H1 (cell line): ENCODE results near the gene DHH. TPM values are rescaled to one million over a fixed set of nuclear protein-coding genes. Genes with fewer than 3 reads are reported as not detected.
"Not testable (repeated sequence)": the region's sequence is repeated elsewhere in the genome, so short reads cannot be mapped to it uniquely, and the experiment has no call there.

ENCODE experiments used
- CTCF ChIA-PET: fragments of 300-600 bp; sonication (Branson Sonifier 250); formaldehyde crosslinking; loops from one replicate; lab custom pipeline; 2021; ENCODE audit not compliant: partially characterized antibody; lab: Charles Lee
- POLR2A ChIA-PET: fragments of 300-600 bp; sonication (Branson Sonifier 250); formaldehyde crosslinking; loops from one replicate; lab custom pipeline; 2021; ENCODE audit warnings: inconsistent platforms; ENCODE audit not compliant: partially characterized antibody; lab: Charles Lee
- DNase-seq, 2 experiments: peaks; one replicate each; pipeline versions ENCODE4 v3.0.0 to v3.0.0-alpha.2; 2010 to 2022; ENCODE audit warnings: low spot score in 2 of 2, low read depth in 1 of 2, mixed read lengths in 1 of 2
- FAIRE-seq: peaks from 2 replicates; lab custom pipeline; 2011; peaks lifted over from hg19 to GRCh38; lab: Jason Lieb, UNC
- H2AFZ ChIP-seq: 2 replicates; pipeline ENCODE4 v1.8.1; 2012; ENCODE audit warnings: low read length, inconsistent platforms
- H2AK5ac ChIP-seq: 2 replicates; pipeline ENCODE4 v1.6.1; 2013; ENCODE audit warnings: low read depth, low read length
- H2BK120ac ChIP-seq: replicated peaks from 2 replicates; pipeline ENCODE3; 2013; ENCODE audit warnings: low read depth, low read length, inconsistent platforms
- H2BK12ac ChIP-seq: 2 replicates; pipeline ENCODE4 v1.6.1; 2013; ENCODE audit warnings: low read depth, low read length
- H2BK15ac ChIP-seq: 2 replicates; pipeline ENCODE4 v1.6.1; 2013; ENCODE audit warnings: low read length
- H2BK20ac ChIP-seq: 2 replicates; pipeline ENCODE4 v1.6.1; 2013; ENCODE audit warnings: low read length
- H2BK5ac ChIP-seq: 2 replicates; pipeline ENCODE4 v1.6.1; 2013; ENCODE audit warnings: low read depth, low read length
- H3K14ac ChIP-seq: 2 replicates; pipeline ENCODE4 v1.6.1; 2013; ENCODE audit warnings: inconsistent platforms; ENCODE audit not compliant: insufficient read length
- H3K18ac ChIP-seq: 2 replicates; pipeline ENCODE4 v1.6.1; 2013; ENCODE audit warnings: low read length; ENCODE audit errors: extremely low read depth
- H3K23ac ChIP-seq: 2 replicates; pipeline ENCODE4 v1.6.1; 2013; ENCODE audit warnings: inconsistent platforms; ENCODE audit not compliant: insufficient read length
- H3K23me2 ChIP-seq: 2 replicates; pipeline ENCODE4 v1.6.1; 2013; ENCODE audit warnings: low read depth, low read length
- H3K27ac ChIP-seq: 2 replicates; pipeline ENCODE4 v1.6.1; 2011; ENCODE audit warnings: low read depth, low read length, inconsistent platforms
- H3K27me3 ChIP-seq, 4 experiments: replicated peaks in 1 of 4; 1 replicate in 1 of 4; 2 replicates in 3 of 4; pipeline versions ENCODE4 v1.6.1 to v1.8.1; 2011 to 2013; ENCODE audit warnings: low read length in 3 of 4, mild to moderate bottlenecking in 3 of 4, inconsistent platforms in 2 of 4, mixed read lengths in 2 of 4, moderate library complexity in 1 of 4; ENCODE audit not compliant: control insufficient read depth in 3 of 4, insufficient read depth in 3 of 4; ENCODE audit errors: extremely low read depth in 1 of 4
- H3K36me3 ChIP-seq, 4 experiments: 2 replicates each; pipeline versions ENCODE4 v1.6.1 to v1.8.1; 2011 to 2013; ENCODE audit warnings: mild to moderate bottlenecking in 4 of 4, low read length in 3 of 4, moderate library complexity in 2 of 4, control low read depth in 1 of 4, inconsistent platforms in 1 of 4; ENCODE audit not compliant: insufficient read depth in 4 of 4, control insufficient read depth in 2 of 4
- H3K4ac ChIP-seq: replicated peaks from 2 replicates; pipeline ENCODE3; 2013; ENCODE audit warnings: low read length, low read depth, mixed read lengths, inconsistent platforms; ENCODE audit not compliant: insufficient read length
- H3K4me1 ChIP-seq, 4 experiments: replicated peaks in 1 of 4; 1 replicate in 1 of 4; 2 replicates in 3 of 4; pipeline versions ENCODE4 v1.6.1 to v1.8.1; 2011 to 2013; ENCODE audit warnings: low read length in 3 of 4, inconsistent platforms in 2 of 4, mixed read lengths in 1 of 4; ENCODE audit not compliant: insufficient read depth in 4 of 4, control insufficient read depth in 3 of 4
- H3K4me2 ChIP-seq, 2 experiments: 2 replicates each; pipeline versions ENCODE4 v1.6.1 to v1.8.1; 2011 to 2013; ENCODE audit warnings: low read depth in 2 of 2, low read length in 2 of 2, control low read depth in 1 of 2, inconsistent platforms in 1 of 2, mild to moderate bottlenecking in 1 of 2; ENCODE audit not compliant: insufficient read depth in 1 of 2
- H3K4me3 ChIP-seq, 4 experiments: fragments of 200-600, 300-600 bp in 1 of 4; sonication (generic), shearing (Covaris generic), sonication (Bioruptor Twin) in 1 of 4; 2 replicates each; pipeline versions ENCODE4 v1.5.1 to v1.8.1; 2011 to 2016; ENCODE audit warnings: low read length in 4 of 4, low read depth in 3 of 4, control low read depth in 2 of 4, inconsistent platforms in 2 of 4, mild to moderate bottlenecking in 2 of 4, mixed read lengths in 1 of 4, moderate library complexity in 1 of 4; ENCODE audit not compliant: insufficient read depth in 2 of 4; ENCODE audit errors: extremely low read depth in 1 of 4
- H3K56ac ChIP-seq: replicated peaks from 2 replicates; pipeline ENCODE3; 2013; ENCODE audit warnings: low read depth, mild to moderate bottlenecking, mixed read lengths, low read length, inconsistent platforms; ENCODE audit not compliant: insufficient read length
- H3K79me1 ChIP-seq: 2 replicates; pipeline ENCODE4 v1.6.1; 2013; ENCODE audit warnings: low read depth, low read length, control low read depth
- H3K79me2 ChIP-seq, 2 experiments: 2 replicates each; pipeline versions ENCODE4 v1.6.1 to v1.8.1; 2012 to 2013; ENCODE audit warnings: low read length in 2 of 2, mild to moderate bottlenecking in 2 of 2, inconsistent platforms in 1 of 2; ENCODE audit not compliant: insufficient read depth in 2 of 2, control insufficient read depth in 1 of 2
- H3K9ac ChIP-seq, 4 experiments: replicated peaks in 1 of 4; 1 replicate in 1 of 4; 2 replicates in 3 of 4; pipeline versions ENCODE4 v1.6.1 to v1.8.1; 2011 to 2013; ENCODE audit warnings: low read depth in 3 of 4, low read length in 3 of 4, control low read depth in 2 of 4, mild to moderate bottlenecking in 2 of 4, moderate library complexity in 2 of 4, inconsistent platforms in 1 of 4; ENCODE audit errors: extremely low read depth in 1 of 4
- H3K9me3 ChIP-seq, 2 experiments: 2 replicates each; pipeline versions ENCODE4 v1.6.1 to v1.8.1; 2012 to 2013; ENCODE audit warnings: mild to moderate bottlenecking in 2 of 2, moderate library complexity in 2 of 2, control low read depth in 1 of 2, inconsistent platforms in 1 of 2, low read depth in 1 of 2, low read length in 1 of 2, mixed read lengths in 1 of 2; ENCODE audit not compliant: insufficient read depth in 2 of 2
- H4K20me1 ChIP-seq, 2 experiments: replicated peaks in 1 of 2; 2 replicates each; pipeline versions ENCODE3 to v1.8.1; 2011 to 2013; ENCODE audit warnings: inconsistent platforms in 2 of 2, low read length in 2 of 2, mild to moderate bottlenecking in 1 of 2; ENCODE audit not compliant: insufficient read depth in 2 of 2, control insufficient read depth in 1 of 2
- H4K5ac ChIP-seq: 2 replicates; pipeline ENCODE4 v1.6.1; 2013; ENCODE audit warnings: low read length, low read depth, mixed read lengths, inconsistent platforms; ENCODE audit not compliant: insufficient read length
- H4K8ac ChIP-seq: 2 replicates; pipeline ENCODE4 v1.8.0; 2013; ENCODE audit warnings: mild to moderate bottlenecking, moderate library complexity, low read length, inconsistent platforms; ENCODE audit not compliant: insufficient read depth; ENCODE audit errors: extremely low read depth
- H4K91ac ChIP-seq: replicated peaks from 2 replicates; pipeline ENCODE3; 2013; ENCODE audit warnings: low read length, mixed read lengths, inconsistent platforms; ENCODE audit not compliant: insufficient read length
- POU5F1 ChIP-seq: IDR thresholded peaks from 2 replicates; pipeline ENCODE4 v1.6.1; 2011; ENCODE audit warnings: low read depth, mild to moderate bottlenecking, low read length, moderate library complexity
- WGBS, 2 experiments: shearing (Covaris generic) in 1 of 2; methylation state at CpG; one replicate each; pipeline versions ENCODE4 v1.1.6 to v1.1.7; 2013 to 2015; ENCODE audit warnings: low lambda C conversion rate in 2 of 2, mixed read lengths in 2 of 2, inconsistent platforms in 1 of 2, low coverage in 1 of 2, missing lambda C conversion rate in 1 of 2; ENCODE audit not compliant: insufficient replicate concordance in 2 of 2, insufficient coverage in 1 of 2, insufficient read length in 1 of 2; ENCODE audit errors: extremely low coverage in 1 of 2, missing lambda C conversion rate in 1 of 2; 5-methylcytosine and 5-hydroxymethylcytosine counted together
- polyA plus RNA-seq, 7 experiments: library from polyadenylated mRNA; depleted of rRNA in 3 of 7; stranded (reverse) in 5 of 7; unstranded in 2 of 7; fragments of >200 nt in 5 of 7; fragments of 200-250 nt in 2 of 7; gene quantifications; 1 replicate in 5 of 7; 2 replicates in 1 of 7; 4 replicates in 1 of 7; pipeline versions ENCODE4 v1.2.1 to v1.2.3, GENCODE V29; 2011 to 2013; ENCODE audit warnings: missing spikeins in 2 of 7, mixed read lengths in 2 of 7
- total RNA-seq: library from RNA; stranded (reverse); fragmentation: NEBNext Ultra II Directional; extraction: Animal tissue kit (Norgen Biotek cat#: 25700); gene quantifications from 2 replicates; pipeline ENCODE4 v1.2.1, GENCODE V29; 2021

DHH gene
- total and polyA plus RNA-seq, 2 of the 8 experiments (the other 6 are each of a cell fraction or from before 2014, with no cell fraction given) = 0.03 to 0.11 TPM

DNA sequence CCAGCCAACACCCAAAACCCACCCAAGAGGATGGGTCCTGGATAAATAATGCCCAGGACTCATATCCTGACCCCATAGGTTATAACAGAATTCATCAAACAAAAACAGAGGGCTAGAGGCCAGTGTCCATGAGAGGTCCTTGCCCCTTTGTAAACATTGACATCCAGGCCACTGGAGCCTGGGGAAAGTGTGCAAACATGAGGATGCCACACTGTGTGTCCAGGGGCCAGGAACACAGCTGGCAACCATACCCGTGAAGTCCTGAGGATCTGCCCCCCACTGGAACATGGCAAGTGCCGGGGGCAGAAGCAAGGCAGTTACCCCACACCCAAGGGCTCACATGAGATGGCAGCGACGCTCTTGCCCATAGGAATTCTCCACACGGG is 29.8 kb downstream of the DHH start (continued):
- no peak for TF ChIP-seq POU5F1

DNA sequence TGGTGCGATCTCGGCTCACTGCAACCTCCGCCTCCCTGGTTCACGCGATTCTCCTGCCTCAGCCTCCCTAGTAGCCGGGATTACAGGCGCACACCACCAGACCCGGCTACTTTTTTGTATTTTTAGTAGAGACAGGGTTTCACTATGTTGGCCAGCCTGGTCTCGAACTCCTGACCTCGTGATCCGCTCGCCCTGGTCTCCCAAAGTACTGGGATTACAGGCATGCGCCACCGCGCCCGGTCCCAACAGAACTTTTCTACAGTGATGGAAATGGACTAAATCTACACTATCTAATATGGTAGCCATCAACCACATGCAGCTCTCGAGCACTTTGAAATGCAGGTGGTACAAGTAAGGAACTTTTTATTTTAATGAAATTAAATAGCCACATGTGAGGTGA is 32.7 kb downstream of the DHH start:
- WGBS, 2 experiments = 94% methylated on average over 16 of the region's 17 CpGs; no CpG with 5 or more reads in 1 of the 2 experiments
- not testable (repeated sequence) for H3K27me3 ChIP-seq, H3K36me3 ChIP-seq, H2BK20ac ChIP-seq, H3K56ac ChIP-seq, H3K9ac ChIP-seq, H3K14ac ChIP-seq, DNase-seq, H2BK12ac ChIP-seq, H4K8ac ChIP-seq, H2BK120ac ChIP-seq, H3K18ac ChIP-seq, H3K23ac ChIP-seq, FAIRE-seq, H3K4ac ChIP-seq, H2AK5ac ChIP-seq, H2BK5ac ChIP-seq, H4K91ac ChIP-seq, H3K27ac ChIP-seq, H2BK15ac ChIP-seq, H2AFZ ChIP-seq, H3K9me3 ChIP-seq, H4K5ac ChIP-seq, H3K4me3 ChIP-seq
- ChIA-PET CTCF (interaction anchor here (0.6 to 10.0 kb wide), 6 partner anchors 22 to 173 kb away, joined by 3 to 129 read pairs (median 58); partner anchors contain the start of genes DHH and TUBA1B), POLR2A (interaction anchor here (0.6 to 4.6 kb wide), 4 partner anchors 24 to 196 kb away, joined by 3 to 32 read pairs (median 4); partner anchors contain the start of genes RND1 and TUBA1B)
- peaks cover 15% of the 10 kb centered on the region for H3K23me2 ChIP-seq
- peaks cover 20% of the 10 kb centered on the region for H3K79me1 ChIP-seq
- H3K4me2 ChIP-seq = peak overlapping the region in 1 of 2 experiments; percentile 81; a peak in 1 of 4 replicates
- peaks cover 20 to 23% of the 10 kb centered on the region in 2 experiments for H4K20me1 ChIP-seq
- peaks cover 28 to 33% of the 10 kb centered on the region in 2 experiments for H3K79me2 ChIP-seq
- peaks cover 9 to 23% (median 12%) of the 10 kb centered on the region in 4 experiments for H3K4me1 ChIP-seq
